22Rv1 (cell line): ENCODE measurements around the gene TUB.

Experiments used
- ZFX ChIP-seq: fragments of 450-650 bp; IDR thresholded peaks from 2 replicates; pipeline ENCODE4 v1.6.1; 2017; ENCODE audit warnings: antibody characterized with exemption, borderline replicate concordance
- TF ChIP-seq, protein P1 (sequence below): fragments of 450-650 bp; IDR thresholded peaks from 2 replicates; pipeline ENCODE4 v1.5.1; 2017; ENCODE audit warnings: mild to moderate bottlenecking

DNA sequence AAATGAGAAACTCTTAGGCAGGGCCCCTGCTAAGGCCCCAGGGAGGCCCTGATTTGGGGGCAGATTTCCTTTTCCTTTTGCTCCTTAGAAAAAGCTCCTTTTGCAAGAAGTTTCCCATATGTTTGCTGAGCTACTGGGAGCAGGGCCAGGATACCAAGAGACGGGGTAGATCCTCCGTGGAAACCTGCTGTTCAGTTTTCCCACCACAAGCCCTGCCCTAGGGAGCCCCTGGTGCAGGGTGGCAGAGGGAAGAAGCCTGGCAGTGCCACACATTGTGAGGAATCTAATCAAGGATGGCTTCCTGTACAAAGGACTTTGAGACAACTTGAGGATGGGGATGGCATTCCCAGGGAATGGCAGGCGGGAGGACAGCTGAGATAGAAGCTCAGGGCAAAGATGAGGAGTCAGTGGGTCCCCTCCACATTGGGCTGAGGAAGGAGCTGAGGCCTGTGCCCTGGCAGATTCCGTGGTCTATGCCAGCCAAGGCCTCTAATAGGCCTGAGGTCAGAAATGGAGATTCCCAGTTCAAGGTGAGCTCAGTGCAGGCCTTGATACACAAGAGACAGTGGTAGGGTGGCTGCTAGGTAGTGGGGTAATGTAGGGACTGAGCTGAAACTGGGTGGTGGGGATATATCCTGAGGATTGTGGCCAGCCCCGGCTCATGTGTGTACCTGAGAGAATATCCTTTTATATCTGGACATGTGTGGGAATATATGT lies 15.0 kb downstream of the TUB start:
- TF ChIP-seq, protein P1, sequence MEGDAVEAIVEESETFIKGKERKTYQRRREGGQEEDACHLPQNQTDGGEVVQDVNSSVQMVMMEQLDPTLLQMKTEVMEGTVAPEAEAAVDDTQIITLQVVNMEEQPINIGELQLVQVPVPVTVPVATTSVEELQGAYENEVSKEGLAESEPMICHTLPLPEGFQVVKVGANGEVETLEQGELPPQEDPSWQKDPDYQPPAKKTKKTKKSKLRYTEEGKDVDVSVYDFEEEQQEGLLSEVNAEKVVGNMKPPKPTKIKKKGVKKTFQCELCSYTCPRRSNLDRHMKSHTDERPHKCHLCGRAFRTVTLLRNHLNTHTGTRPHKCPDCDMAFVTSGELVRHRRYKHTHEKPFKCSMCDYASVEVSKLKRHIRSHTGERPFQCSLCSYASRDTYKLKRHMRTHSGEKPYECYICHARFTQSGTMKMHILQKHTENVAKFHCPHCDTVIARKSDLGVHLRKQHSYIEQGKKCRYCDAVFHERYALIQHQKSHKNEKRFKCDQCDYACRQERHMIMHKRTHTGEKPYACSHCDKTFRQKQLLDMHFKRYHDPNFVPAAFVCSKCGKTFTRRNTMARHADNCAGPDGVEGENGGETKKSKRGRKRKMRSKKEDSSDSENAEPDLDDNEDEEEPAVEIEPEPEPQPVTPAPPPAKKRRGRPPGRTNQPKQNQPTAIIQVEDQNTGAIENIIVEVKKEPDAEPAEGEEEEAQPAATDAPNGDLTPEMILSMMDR, result no peak
- no peak for TF ChIP-seq ZFX
